HFFc6 (cell line): ENCODE measurements around the gene MSANTD1. TPM values are rescaled to one million over a fixed set of nuclear protein-coding genes. Genes with fewer than 3 reads are reported as not detected.
A peak's percentile ranks its signal among the peaks of the same experiment; 100 is the strongest.

ENCODE experiments used
- DNase-seq: peaks from one replicate; pipeline ENCODE4 v3.0.0-alpha.2; 2018
- H3K27ac Mint-ChIP-seq: 2 replicates; pipeline ENCODE4 v1.8.0; 2020; ENCODE audit warnings: mild to moderate bottlenecking, mixed read lengths
- H3K27me3 Mint-ChIP-seq: 2 replicates; pipeline ENCODE4 v1.8.0; 2021; ENCODE audit warnings: mild to moderate bottlenecking, moderate library complexity, mixed read lengths; ENCODE audit not compliant: insufficient read depth
- H3K36me3 Mint-ChIP-seq: 2 replicates; pipeline ENCODE4 v1.8.0; 2021; ENCODE audit warnings: low read depth, mixed read lengths
- H3K4me1 Mint-ChIP-seq: 2 replicates; pipeline ENCODE4 v1.8.0; 2020; ENCODE audit warnings: low read depth, mixed read lengths
- H3K4me3 Mint-ChIP-seq: 2 replicates; pipeline ENCODE4 v1.8.0; 2020; ENCODE audit warnings: mild to moderate bottlenecking, moderate library complexity, mixed read lengths
- H3K9me3 Mint-ChIP-seq: 2 replicates; pipeline ENCODE4 v1.8.0; 2020; ENCODE audit warnings: mild to moderate bottlenecking, mixed read lengths
- CTCF ChIP-seq: fragments of 200-600 bp; sonication (generic); IDR thresholded peaks from 2 replicates; pipeline ENCODE4 v1.5.0; 2021; ENCODE audit warnings: antibody characterized with exemption, mild to moderate bottlenecking
- total RNA-seq, 6 experiments: library from RNA; stranded (reverse); fragmentation: NEBNext Ultra II Directional; extraction: Animal tissue kit (Norgen Biotek cat#: 25700); gene quantifications; 2 replicates in 1 of 6; 3 replicates in 5 of 6; pipeline ENCODE4 v1.2.3, GENCODE V29; 2021

MSANTD1 gene
- total RNA-seq, 6 experiments from 2014 or later, result 0.09 to 0.35 (median 0.12) TPM

GRCh38 chr4:3202836-3203820 lies 45.8 kb upstream of the MSANTD1 start:
- Mint-ChIP-seq H3K4me3 (no peak overlapping the region), H3K9me3 (no peaks in the 10 kb centered on the region), H3K4me1 (peaks cover 35% of the 10 kb centered on the region), H3K36me3 (peaks cover 18% of the 10 kb centered on the region), H3K27me3 (peaks cover 5% of the 10 kb centered on the region; the same call in 1 of the 2 replicates), H3K27ac (peak overlapping the region; percentile 88)
- DNase-seq, result no peak
- no peak for TF ChIP-seq CTCF

GRCh38 chr4:3203971-3204431 lies 45.0 kb upstream of the MSANTD1 start:
- Mint-ChIP-seq H3K27me3 (peaks cover 5% of the 10 kb centered on the region; the same call in 1 of the 2 replicates), H3K4me1 (peaks cover 35% of the 10 kb centered on the region), H3K36me3 (peaks cover 21% of the 10 kb centered on the region), H3K4me3 (peak overlapping the region; percentile 80), H3K9me3 (no peaks in the 10 kb centered on the region), H3K27ac (peak overlapping the region; percentile 88)
- peak; percentile 61 for DNase-seq
- no peak for TF ChIP-seq CTCF

- peaks cover 35% of the 10 kb centered on the region for H3K4me1 Mint-ChIP-seq
- H3K4me3 Mint-ChIP-seq, result no peak overlapping the region
- H3K27ac Mint-ChIP-seq, result no peak overlapping the region
- H3K9me3 Mint-ChIP-seq, result no peaks in the 10 kb centered on the region
- no peak for DNase-seq
- H3K36me3 Mint-ChIP-seq, result peaks cover 30% of the 10 kb centered on the region
- H3K27me3 Mint-ChIP-seq, result peaks cover 5% of the 10 kb centered on the region; the same call in 1 of the 2 replicates
- no peak for TF ChIP-seq CTCF
Measured at GRCh38 chr4:3205995-3206394, 43.0 kb upstream of the MSANTD1 start.

- no peak for TF ChIP-seq CTCF
- H3K4me1 Mint-ChIP-seq, result peaks cover 34% of the 10 kb centered on the region
- H3K4me3 Mint-ChIP-seq, result no peak overlapping the region
- H3K9me3 Mint-ChIP-seq, result no peaks in the 10 kb centered on the region
- H3K36me3 Mint-ChIP-seq, result peaks cover 29% of the 10 kb centered on the region
- no peak for DNase-seq
- peaks cover 5% of the 10 kb centered on the region; the same call in 1 of the 2 replicates for H3K27me3 Mint-ChIP-seq
- H3K27ac Mint-ChIP-seq, result no peak overlapping the region; the same call in 1 of the 2 replicates
Measured at GRCh38 chr4:3206439-3207100, 42.4 kb upstream of the MSANTD1 start.

- Mint-ChIP-seq H3K27me3 (peaks cover 4% of the 10 kb centered on the region; the same call in 1 of the 2 replicates), H3K27ac (no peak overlapping the region), H3K4me1 (peaks cover 29% of the 10 kb centered on the region), H3K4me3 (no peak overlapping the region), H3K9me3 (no peaks in the 10 kb centered on the region), H3K36me3 (peaks cover 24% of the 10 kb centered on the region)
- peak; percentile 44 for DNase-seq
- peak; percentile 40 for TF ChIP-seq CTCF
Measured at GRCh38 chr4:3207531-3208037, 41.4 kb upstream of the MSANTD1 start.
